Loucy (cell line): Measurements from ENCODE around the gene SUCLG2.

Experiments
- CTCF ChIP-seq: fragments of 200-600 bp; sonication (generic); conservative IDR thresholded peaks from 2 replicates; pipeline ENCODE4 v1.5.1; 2014; ENCODE audit warnings: mild to moderate bottlenecking, antibody characterized with exemption, low read length
- EZH2phosphoT487 ChIP-seq: fragments of 200-600 bp; IDR thresholded peaks from 2 replicates; pipeline ENCODE4 v1.6.1; 2018; ENCODE audit warnings: antibody characterized with exemption, mild to moderate bottlenecking, moderate library complexity, borderline replicate concordance

- TF ChIP-seq CTCF (no peak), EZH2phosphoT487 (no peak)
Observed at GRCh38 chr3:67614195-67614594, 40.2 kb downstream of the SUCLG2 start.
